ENCODE results near the gene ING3. TPM values are rescaled to one million over a fixed set of nuclear protein-coding genes. Genes with fewer than 3 reads are reported as not detected.

ING3 gene
- total RNA-seq, 1 experiment from 2014 or later = 9.1 TPM

GRCh38 chr7:121026159-121026558, 75.6 kb downstream of the ING3 start:
- CTCF ChIA-PET = no interaction called here
- Histone ChIP-seq H3K27me3 (ENCODE audit: control insufficient read depth, insufficient read depth, low read length) (peaks cover 5% of the 10 kb centered on the region; the same call in 1 of the 2 replicates), H3K4me3 (ENCODE audit: low read depth in 2 of 2, low read length in 2 of 2) (no peak overlapping the region), H3K9me3 (ENCODE audit: control insufficient read depth, insufficient read depth, low read depth, low read length) (no peaks in the 10 kb centered on the region), H3K36me3 (ENCODE audit: control insufficient read depth, insufficient read depth, low read length) (no peaks in the 10 kb centered on the region), H3K27ac (ENCODE audit: low read length) (no peak overlapping the region), H3K4me1 (ENCODE audit: control insufficient read depth, insufficient read depth, low read length) (no peaks in the 10 kb centered on the region; the same call in 1 of the 2 replicates)
- no peak for TF ChIP-seq TCF7L2 (IDR thresholded peaks at IDR 0.05; ENCODE audit: low read depth, low read length)
- POLR2A ChIA-PET = no interaction called here
- DNase-seq (ENCODE audit: low read depth, low spot score) (no peak), ATAC-seq (no peak)
- in situ Hi-C loops (cut with HindIII; ENCODE audit: low pct_unique_long_range_greater_than_20kb, low sequenced_read_pairs) = no loop called here
- intact Hi-C loops (cut with micrococcal nuclease; ENCODE audit: unreplicated experiment) = no loop called here
- BruUV-seq (replicated peaks) = no TSS peak

DNA sequence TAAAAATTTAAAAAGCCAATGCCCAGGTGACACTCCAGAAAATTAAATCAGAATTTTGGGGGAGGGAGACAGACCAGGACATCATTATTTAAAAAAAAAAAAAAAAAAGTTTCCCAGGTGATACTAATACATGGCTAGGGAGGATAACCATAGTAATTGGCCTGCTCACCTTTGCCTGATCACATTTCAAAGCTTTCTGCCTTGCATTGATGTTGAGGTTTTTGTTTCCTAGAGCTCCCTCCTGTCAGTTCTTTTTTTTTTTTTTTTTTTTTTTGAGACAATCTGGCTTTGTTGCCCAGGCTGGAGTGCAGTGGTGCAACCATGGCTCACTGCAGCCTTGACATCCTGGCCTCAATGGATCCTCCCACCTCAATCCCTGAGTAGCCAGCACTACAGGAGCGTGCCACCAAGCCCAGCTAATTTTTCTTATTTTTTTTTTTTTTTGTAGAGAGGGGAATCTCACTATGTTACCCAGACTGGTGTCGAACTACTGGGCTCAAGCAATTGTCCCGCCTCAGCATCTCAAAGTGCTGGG, 76.1 kb downstream of the ING3 start:
- no TSS peak for BruUV-seq (replicated peaks)
- CTCF ChIA-PET = no interaction called here
- in situ Hi-C loops (cut with HindIII; ENCODE audit: low pct_unique_long_range_greater_than_20kb, low sequenced_read_pairs) (no loop called here), intact Hi-C loops (cut with micrococcal nuclease; ENCODE audit: unreplicated experiment) (no loop called here)
- no peaks in the 10 kb centered on the region for H3K36me3 ChIP-seq (ENCODE audit: control insufficient read depth, insufficient read depth, low read length)
- no peaks in the 10 kb centered on the region; the same call in 1 of the 2 replicates for H3K4me1 ChIP-seq (ENCODE audit: control insufficient read depth, insufficient read depth, low read length)
- no peak overlapping the region for H3K4me3 ChIP-seq (ENCODE audit: low read depth in 2 of 2, low read length in 2 of 2)
- H3K9me3 ChIP-seq (ENCODE audit: control insufficient read depth, insufficient read depth, low read depth, low read length) = no peaks in the 10 kb centered on the region
- POLR2A ChIA-PET = no interaction called here
- H3K27ac ChIP-seq (ENCODE audit: low read length) = no peak overlapping the region
- TF ChIP-seq SIN3A (IDR thresholded peaks at IDR 0.05; ENCODE audit: borderline replicate concordance, insufficient read depth, low read depth, low read length) (no peak), TCF7L2 (IDR thresholded peaks at IDR 0.05; ENCODE audit: low read depth, low read length) (no peak), REST (IDR thresholded peaks at IDR 0.05; ENCODE audit: insufficient read depth in 1 of 2, low read depth in 2 of 2, low read length in 1 of 2) (no peak), POLR2AphosphoS5 (IDR thresholded peaks at IDR 0.05; ENCODE audit: low read depth, low read length) (no peak)
- TF ChIP-seq, protein P1, sequence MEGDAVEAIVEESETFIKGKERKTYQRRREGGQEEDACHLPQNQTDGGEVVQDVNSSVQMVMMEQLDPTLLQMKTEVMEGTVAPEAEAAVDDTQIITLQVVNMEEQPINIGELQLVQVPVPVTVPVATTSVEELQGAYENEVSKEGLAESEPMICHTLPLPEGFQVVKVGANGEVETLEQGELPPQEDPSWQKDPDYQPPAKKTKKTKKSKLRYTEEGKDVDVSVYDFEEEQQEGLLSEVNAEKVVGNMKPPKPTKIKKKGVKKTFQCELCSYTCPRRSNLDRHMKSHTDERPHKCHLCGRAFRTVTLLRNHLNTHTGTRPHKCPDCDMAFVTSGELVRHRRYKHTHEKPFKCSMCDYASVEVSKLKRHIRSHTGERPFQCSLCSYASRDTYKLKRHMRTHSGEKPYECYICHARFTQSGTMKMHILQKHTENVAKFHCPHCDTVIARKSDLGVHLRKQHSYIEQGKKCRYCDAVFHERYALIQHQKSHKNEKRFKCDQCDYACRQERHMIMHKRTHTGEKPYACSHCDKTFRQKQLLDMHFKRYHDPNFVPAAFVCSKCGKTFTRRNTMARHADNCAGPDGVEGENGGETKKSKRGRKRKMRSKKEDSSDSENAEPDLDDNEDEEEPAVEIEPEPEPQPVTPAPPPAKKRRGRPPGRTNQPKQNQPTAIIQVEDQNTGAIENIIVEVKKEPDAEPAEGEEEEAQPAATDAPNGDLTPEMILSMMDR (IDR thresholded peaks at IDR 0.05) = no peak
- ATAC-seq (no peak), DNase-seq (ENCODE audit: low read depth, low spot score) (no peak)
- H3K27me3 ChIP-seq (ENCODE audit: control insufficient read depth, insufficient read depth, low read length) = peaks cover 5% of the 10 kb centered on the region; the same call in 1 of the 2 replicates

Other genes with a start within 250 kb of the ING3 start
- 1.4 TPM for gene TSPAN12, start 92.6 kb upstream of the ING3 start, total RNA-seq (2021; ENCODE audit: unreplicated experiment)
- 0.39 TPM for gene CPED1, start 37.9 kb downstream of the ING3 start, total RNA-seq (2021; ENCODE audit: unreplicated experiment)

Measured in Panc1 (cell line).